Regular cardiac myocyte (primary cell): ENCODE data around the gene MKRN2. TPM values are rescaled to one million over a fixed set of nuclear protein-coding genes. Genes with fewer than 3 reads are reported as not detected.

Experiments
- total RNA-seq: library from RNA; depleted of rRNA; stranded (reverse); fragments of >200 nt; gene quantifications from 2 replicates; pipeline ENCODE4 v1.2.3, GENCODE V29; 2014

Gene MKRN2
- total RNA-seq, result 43.3 and 43.7 TPM in 2 replicates

GRCh38 chr3:12556690-12557472, at the start of gene MKRN2:
Gene MKRN2 (plus strand): TSS chr3:12557087. CDS start chr3:12557151, 64 bp downstream.

GRCh38 chr3:12545473-12545791, 11.5 kb upstream of the MKRN2 start, which contains the start of gene MKRN2OS:
Gene MKRN2OS (minus strand): TSS chr3:12545499. CDS start chr3:12545464, 35 bp downstream.

Other genes with a start within 250 kb of the MKRN2 start
- gene TSEN2, start 72.6 kb upstream of the MKRN2 start, total RNA-seq, result 14.1 and 17.8 TPM in 2 replicates
- gene MKRN2OS, start 11.6 kb upstream of the MKRN2 start, total RNA-seq, result not detected in 2 replicates
- gene RAF1, start 107.0 kb downstream of the MKRN2 start, total RNA-seq, result 78.4 and 81.2 TPM in 2 replicates
- not detected in 2 replicates for gene TMEM40, start 202.2 kb downstream of the MKRN2 start, total RNA-seq
- gene CAND2, start 239.6 kb downstream of the MKRN2 start, total RNA-seq, result 1.3 and 4.2 TPM in 2 replicates